MM.1S (cell line): ENCODE data around the gene IZUMO1.

Source experiments
- DNase-seq: peaks from one replicate; pipeline ENCODE4 v3.0.0-alpha.2; 2015
- H2AFZ ChIP-seq: fragments of 300-600 bp; sonication (generic); 2 replicates; pipeline ENCODE4 v1.6.0; 2016; ENCODE audit warnings: antibody characterized with exemption, low read length
- H3F3A ChIP-seq: fragments of 300-600 bp; sonication (generic); 2 replicates; pipeline ENCODE4 v1.6.1; 2016; ENCODE audit warnings: mild to moderate bottlenecking, antibody characterized with exemption, low read length, moderate library complexity, mixed read lengths; ENCODE audit not compliant: insufficient read depth
- H3K27ac ChIP-seq: fragments of 300-600 bp; sonication (generic); 2 replicates; pipeline ENCODE4 v1.5.1; 2016; ENCODE audit warnings: mild to moderate bottlenecking, low read length
- H3K27me3 ChIP-seq: fragments of 300-600 bp; sonication (generic); replicated peaks from 2 replicates; pipeline ENCODE4 v1.6.0; 2016; ENCODE audit warnings: low read length; ENCODE audit not compliant: insufficient read depth
- H3K36me3 ChIP-seq: fragments of 300-600 bp; sonication (generic); replicated peaks from 2 replicates; pipeline ENCODE4 v1.6.1; 2016; ENCODE audit warnings: mild to moderate bottlenecking, low read length, mixed read lengths; ENCODE audit not compliant: insufficient read depth
- H3K4me1 ChIP-seq: fragments of 300-600 bp; sonication (generic); 2 replicates; pipeline ENCODE4 v1.6.1; 2016; ENCODE audit warnings: low read length, mixed read lengths
- H3K4me2 ChIP-seq: fragments of 300-600 bp; sonication (generic); 2 replicates; pipeline ENCODE4 v1.6.0; 2016; ENCODE audit warnings: low read depth, low read length
- H3K4me3 ChIP-seq: fragments of 300-600 bp; sonication (generic); 2 replicates; pipeline ENCODE4 v1.5.1; 2016; ENCODE audit warnings: low read length, mixed read lengths
- H3K79me2 ChIP-seq: fragments of 300-600 bp; sonication (generic); 2 replicates; pipeline ENCODE4 v1.6.1; 2016; ENCODE audit warnings: mixed run types, low read length, mixed read lengths
- H3K9ac ChIP-seq: fragments of 300-600 bp; sonication (generic); 2 replicates; pipeline ENCODE4 v1.6.1; 2016; ENCODE audit warnings: low read length, mixed read lengths
- H3K9me2 ChIP-seq: fragments of 300-600 bp; sonication (generic); replicated peaks from 2 replicates; pipeline ENCODE4 v1.6.1; 2016; ENCODE audit warnings: mild to moderate bottlenecking, low read length, mixed read lengths; ENCODE audit not compliant: insufficient read depth
- H3K9me3 ChIP-seq: fragments of 300-600 bp; sonication (generic); replicated peaks from 2 replicates; pipeline ENCODE4 v1.6.1; 2016; ENCODE audit warnings: mild to moderate bottlenecking, low read length, mixed read lengths; ENCODE audit not compliant: insufficient read depth
- H4K20me1 ChIP-seq: fragments of 300-600 bp; sonication (generic); 2 replicates; pipeline ENCODE4 v1.6.1; 2016; ENCODE audit warnings: mild to moderate bottlenecking, low read length, moderate library complexity, mixed read lengths; ENCODE audit not compliant: insufficient read depth
- EZH2 ChIP-seq: fragments of 300-600 bp; sonication (generic); optimal IDR thresholded peaks from 2 replicates; pipeline ENCODE3; 2017; ENCODE audit warnings: low read depth, mild to moderate bottlenecking, antibody characterized with exemption, low read length, mixed read lengths
- EZH2phosphoT487 ChIP-seq: fragments of 300-600 bp; sonication (generic); IDR thresholded peaks from 2 replicates; pipeline ENCODE4 v1.6.1; 2018; ENCODE audit warnings: antibody characterized with exemption, low read length
- TF ChIP-seq, protein P1 (sequence below): fragments of 300-600 bp; sonication (generic); IDR thresholded peaks from 2 replicates; pipeline ENCODE4 v1.5.1; 2016; ENCODE audit warnings: antibody characterized with exemption, low read length, mixed read lengths

The IZUMO1 gene

DNA sequence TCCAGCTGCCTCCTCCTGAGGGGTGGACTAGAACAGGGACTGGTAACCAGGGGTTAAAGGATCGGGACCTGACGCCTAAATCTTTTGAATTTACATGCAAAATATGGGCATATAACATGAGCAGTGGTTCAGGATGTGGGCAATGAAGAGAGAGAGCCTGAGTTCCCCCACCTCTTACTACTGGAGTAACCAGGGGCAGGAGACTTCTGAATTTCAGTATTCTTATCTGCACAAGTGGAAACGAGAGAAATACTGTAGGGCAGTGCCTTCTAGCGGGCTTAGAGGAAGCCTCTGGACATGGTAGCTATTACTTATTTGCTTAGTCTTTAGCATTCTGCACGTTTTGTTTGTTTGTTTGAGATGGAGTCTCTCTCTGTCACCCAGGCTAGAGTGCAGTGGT lies 37.8 kb upstream of the IZUMO1 start:
- no peaks in the 10 kb centered on the region for H4K20me1 ChIP-seq
- no peak overlapping the region for H3K4me2 ChIP-seq
- no peaks in the 10 kb centered on the region for H3K79me2 ChIP-seq
- H3F3A ChIP-seq, result 0 out of 2 replicates have a peak, but pooled peaks cover 4% of the 10 kb centered on the region
- H3K4me3 ChIP-seq, result no peak overlapping the region
- peaks cover 50% of the 10 kb centered on the region for H3K27me3 ChIP-seq
- H2AFZ ChIP-seq, result no peak overlapping the region
- H3K9me3 ChIP-seq, result no peaks in the 10 kb centered on the region
- no peaks in the 10 kb centered on the region for H3K36me3 ChIP-seq
- peaks cover 9% of the 10 kb centered on the region for H3K4me1 ChIP-seq
- no peak overlapping the region for H3K27ac ChIP-seq
- TF ChIP-seq, protein P1, sequence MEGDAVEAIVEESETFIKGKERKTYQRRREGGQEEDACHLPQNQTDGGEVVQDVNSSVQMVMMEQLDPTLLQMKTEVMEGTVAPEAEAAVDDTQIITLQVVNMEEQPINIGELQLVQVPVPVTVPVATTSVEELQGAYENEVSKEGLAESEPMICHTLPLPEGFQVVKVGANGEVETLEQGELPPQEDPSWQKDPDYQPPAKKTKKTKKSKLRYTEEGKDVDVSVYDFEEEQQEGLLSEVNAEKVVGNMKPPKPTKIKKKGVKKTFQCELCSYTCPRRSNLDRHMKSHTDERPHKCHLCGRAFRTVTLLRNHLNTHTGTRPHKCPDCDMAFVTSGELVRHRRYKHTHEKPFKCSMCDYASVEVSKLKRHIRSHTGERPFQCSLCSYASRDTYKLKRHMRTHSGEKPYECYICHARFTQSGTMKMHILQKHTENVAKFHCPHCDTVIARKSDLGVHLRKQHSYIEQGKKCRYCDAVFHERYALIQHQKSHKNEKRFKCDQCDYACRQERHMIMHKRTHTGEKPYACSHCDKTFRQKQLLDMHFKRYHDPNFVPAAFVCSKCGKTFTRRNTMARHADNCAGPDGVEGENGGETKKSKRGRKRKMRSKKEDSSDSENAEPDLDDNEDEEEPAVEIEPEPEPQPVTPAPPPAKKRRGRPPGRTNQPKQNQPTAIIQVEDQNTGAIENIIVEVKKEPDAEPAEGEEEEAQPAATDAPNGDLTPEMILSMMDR, result peak; percentile 20
- no peak for TF ChIP-seq EZH2
- DNase-seq, result no peak
- H3K9ac ChIP-seq, result no peak overlapping the region
- H3K9me2 ChIP-seq, result no peaks in the 10 kb centered on the region

DNA sequence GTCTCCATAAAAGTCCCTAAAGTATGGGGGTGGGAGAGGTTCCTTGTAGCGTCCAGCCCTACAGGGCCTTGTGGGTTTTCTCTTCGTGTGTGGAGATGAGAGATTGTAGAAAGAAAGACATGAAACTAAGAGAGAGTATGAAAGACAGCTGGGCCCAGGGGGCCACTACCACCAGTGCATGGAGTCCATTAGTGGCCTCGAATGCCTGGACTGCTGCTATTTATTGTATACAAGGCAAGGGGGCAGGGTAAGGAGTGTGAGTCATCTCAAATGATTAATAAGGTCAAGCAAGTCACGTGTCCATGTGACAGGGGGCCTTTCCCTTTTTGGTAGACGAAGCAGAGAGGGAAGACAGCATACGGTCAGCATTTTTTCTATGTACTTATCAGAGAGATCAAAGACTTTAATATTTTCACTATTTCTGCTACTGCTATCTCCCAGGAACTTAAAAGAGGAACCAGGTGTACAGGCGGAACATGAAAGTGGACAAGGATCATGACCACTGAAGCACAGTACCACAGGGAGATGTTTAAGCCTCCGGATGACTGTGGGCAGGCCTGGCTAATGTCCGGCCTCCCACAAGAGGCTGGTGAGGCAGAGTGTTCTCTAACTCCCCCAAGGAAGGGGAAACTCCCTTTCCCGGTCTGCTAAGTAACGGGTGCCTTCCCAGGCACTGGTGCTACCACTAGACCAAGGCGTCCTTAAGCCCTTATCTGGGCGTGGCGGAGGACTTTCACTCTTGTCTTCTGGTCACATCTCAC lies 34.1 kb upstream of the IZUMO1 start:
- Histone ChIP-seq H3K9me2 (no peaks in the 10 kb centered on the region), H3K27me3 (peaks cover 73% of the 10 kb centered on the region), H3K9me3 (no peaks in the 10 kb centered on the region), H3K36me3 (no peaks in the 10 kb centered on the region), H3K4me1 (peaks cover 9% of the 10 kb centered on the region), H3K27ac (no peak overlapping the region), H3K9ac (no peak overlapping the region), H4K20me1 (no peaks in the 10 kb centered on the region), H2AFZ (no peak overlapping the region), H3F3A (0 out of 2 replicates have a peak, but pooled peaks cover 4% of the 10 kb centered on the region), H3K4me2 (0 out of 2 replicates have a peak overlapping the region, but pooled peaks have one; percentile 13), H3K4me3 (no peak overlapping the region), H3K79me2 (no peaks in the 10 kb centered on the region)
- no peak for TF ChIP-seq EZH2phosphoT487
- TF ChIP-seq, protein P1, result no peak
- no peak for TF ChIP-seq EZH2
- DNase-seq, result peak; percentile 18

DNA sequence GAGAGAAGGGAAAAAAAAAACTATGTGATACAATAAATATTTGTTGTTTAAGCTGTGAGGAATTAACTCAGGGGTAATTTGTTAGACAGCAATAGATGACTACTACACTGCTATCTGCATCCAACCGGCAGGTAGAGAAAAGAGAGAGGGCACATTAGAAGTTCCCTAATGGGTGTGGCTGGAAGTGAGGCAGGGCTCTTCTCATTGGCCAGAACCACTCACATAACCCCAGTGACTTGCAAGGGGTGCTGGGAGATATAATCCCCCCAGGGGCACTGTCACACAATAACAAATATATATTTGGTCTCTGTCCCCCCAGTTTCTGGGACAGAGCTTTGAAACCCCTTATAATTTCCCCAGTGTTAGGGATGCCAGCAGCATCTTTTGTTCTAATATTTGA lies 32.9 kb upstream of the IZUMO1 start:
- Histone ChIP-seq H3K9me2 (no peaks in the 10 kb centered on the region), H3K36me3 (no peaks in the 10 kb centered on the region), H3K27me3 (peaks cover 62% of the 10 kb centered on the region), H3K4me2 (no peak overlapping the region), H3K9me3 (no peaks in the 10 kb centered on the region), H3F3A (0 out of 2 replicates have a peak, but pooled peaks cover 4% of the 10 kb centered on the region), H3K4me3 (no peak overlapping the region), H3K79me2 (no peaks in the 10 kb centered on the region), H3K9ac (no peak overlapping the region), H3K4me1 (peaks cover 9% of the 10 kb centered on the region), H4K20me1 (no peaks in the 10 kb centered on the region), H3K27ac (no peak overlapping the region), H2AFZ (no peak overlapping the region)
- no peak for TF ChIP-seq EZH2phosphoT487
- TF ChIP-seq, protein P1, result no peak
- no peak for TF ChIP-seq EZH2
- DNase-seq, result no peak
